NCI-H510A (cell line): ENCODE results near the gene ENPEP.
"Not testable (repeated sequence)": the region's sequence is repeated elsewhere in the genome, so short reads cannot be mapped to it uniquely, and the experiment has no call there.

Source experiments
- DNase-seq: peaks from one replicate; lab custom pipeline; 2025; lab: John Stamatoyannopoulos, UW

ENPEP gene

DNA sequence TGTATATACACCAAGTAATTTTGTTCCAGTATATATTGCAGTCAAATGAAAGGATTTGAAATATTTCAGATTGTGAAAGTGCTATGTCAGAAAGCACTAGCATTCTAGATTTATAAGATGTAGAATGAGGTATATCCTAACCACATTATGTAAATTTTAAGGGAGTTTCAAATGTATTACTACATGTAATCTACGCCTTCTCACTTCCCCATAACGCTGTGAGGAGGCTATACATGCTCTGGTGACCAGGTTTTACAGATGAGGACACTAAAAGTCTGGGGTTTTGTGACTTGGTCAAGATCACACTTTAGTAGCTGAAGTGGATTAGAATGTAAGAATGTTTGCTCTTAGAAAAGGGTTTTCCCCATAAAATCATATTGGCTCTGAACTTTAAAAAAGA, 8.1 kb downstream of the ENPEP start:
- DNase-seq, result no peak

DNA sequence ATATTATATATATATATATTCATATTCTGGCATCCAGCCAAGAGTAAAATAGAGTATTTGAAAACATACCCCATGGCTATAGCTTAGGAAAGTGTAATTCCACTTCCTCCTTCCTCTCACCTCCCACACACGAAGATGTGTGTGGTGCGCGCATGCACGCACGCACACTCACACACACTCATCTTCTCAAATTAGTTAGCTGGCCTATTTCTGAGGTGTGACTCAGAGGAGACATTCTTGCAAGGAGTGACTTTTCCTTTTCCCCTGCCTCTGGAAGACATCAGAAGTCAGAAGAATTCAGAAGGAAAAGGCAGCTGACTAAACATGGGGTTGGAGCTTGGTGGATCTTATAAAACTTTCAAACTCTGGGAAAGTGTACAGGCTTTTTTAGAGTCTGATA, 8.8 kb downstream of the ENPEP start:
- DNase-seq, result no peak

- no peak for DNase-seq
Measured at GRCh38 chr4:110485452-110485851, 9.5 kb downstream of the ENPEP start.

GRCh38 chr4:110486256-110486655, 10.3 kb downstream of the ENPEP start:
- no peak for DNase-seq

DNA sequence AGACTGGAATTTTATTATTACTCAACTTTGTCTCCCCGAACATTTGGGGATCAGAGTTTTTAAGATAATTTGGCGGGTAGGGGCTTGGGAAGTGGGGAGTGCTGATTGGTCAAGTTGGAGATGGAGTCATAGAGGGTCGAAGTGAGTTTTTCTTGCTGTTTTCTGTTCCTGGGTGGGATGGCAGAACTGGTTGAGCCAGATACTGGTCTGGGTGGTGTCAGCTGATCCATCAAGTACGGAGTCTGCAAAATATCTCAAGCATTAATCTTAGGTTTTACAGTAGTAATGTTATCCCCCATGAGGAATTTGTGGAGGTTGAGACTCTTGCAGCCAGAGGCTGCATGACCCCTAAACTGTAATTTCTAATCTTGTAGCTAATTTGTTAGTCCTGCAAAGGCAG, 10.9 kb downstream of the ENPEP start:
- not testable (repeated sequence) for DNase-seq

DNA sequence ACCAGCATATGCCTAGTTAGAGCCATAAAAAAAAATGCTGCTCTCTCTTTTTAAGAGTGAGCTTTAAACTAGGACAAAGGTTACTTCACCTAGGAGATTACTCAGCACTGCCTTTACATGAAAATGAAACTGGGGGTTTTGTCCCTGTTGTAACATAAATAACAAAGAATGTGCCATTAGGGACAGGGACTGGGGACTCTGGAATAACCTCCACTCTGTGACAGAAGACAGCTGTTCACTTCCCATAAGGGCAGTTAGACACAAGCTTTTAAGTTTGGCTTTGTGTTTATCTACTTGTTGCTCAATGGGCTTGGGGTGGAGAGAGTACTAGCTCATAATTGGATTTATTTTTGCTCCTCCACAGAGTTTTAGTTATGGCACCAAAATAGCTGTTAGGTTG, 11.9 kb downstream of the ENPEP start:
- DNase-seq, result no peak

- DNase-seq, result no peak
Measured at GRCh38 chr4:110489901-110490508, 14.1 kb downstream of the ENPEP start.

- DNase-seq, result no peak
Measured at GRCh38 chr4:110492522-110492921, 16.6 kb downstream of the ENPEP start.

DNA sequence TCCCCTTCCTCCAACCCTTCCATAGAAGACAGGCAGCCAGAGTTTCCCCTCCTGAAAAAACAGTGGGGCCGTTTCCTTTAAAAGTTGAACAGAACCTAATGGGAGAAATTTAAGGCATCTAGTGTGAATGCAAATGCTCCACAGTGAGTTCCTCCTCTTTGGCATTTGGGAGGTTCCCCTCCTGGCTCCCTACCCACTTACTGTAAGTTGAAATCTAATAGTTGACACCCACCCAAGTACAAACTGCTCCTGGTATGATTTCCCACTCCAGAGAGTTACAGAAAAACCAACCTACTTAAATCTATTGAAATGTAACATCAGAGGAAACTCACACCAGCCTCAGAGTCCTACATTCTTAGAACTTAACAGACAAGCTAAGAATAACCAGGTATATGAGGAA, 17.6 kb downstream of the ENPEP start:
- DNase-seq, result no peak

- DNase-seq, result no peak
Measured at GRCh38 chr4:110498420-110498819, 22.5 kb downstream of the ENPEP start.

DNA sequence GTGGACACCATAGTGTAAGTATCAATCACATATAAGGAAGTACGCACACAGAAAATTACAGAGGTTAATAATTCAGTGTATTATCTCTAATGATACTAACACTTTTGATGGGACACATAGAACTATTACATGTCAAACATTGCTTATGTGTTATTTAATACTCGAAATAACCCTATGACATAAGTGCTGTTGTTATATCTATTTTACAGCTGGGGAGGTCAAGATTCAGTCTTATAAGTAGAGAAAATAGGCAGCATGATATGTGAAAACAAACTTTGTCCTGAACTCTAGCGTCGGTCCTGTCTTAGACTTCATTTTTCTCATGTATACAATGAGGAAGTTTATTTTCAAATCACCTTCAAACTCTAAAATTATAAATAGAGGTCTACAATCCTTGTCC, 23.2 kb downstream of the ENPEP start:
- no peak for DNase-seq

- no peak for DNase-seq
Measured at GRCh38 chr4:110501826-110502225, 25.9 kb downstream of the ENPEP start.

- no peak for DNase-seq
Measured at GRCh38 chr4:110503270-110504083, 27.5 kb downstream of the ENPEP start.

DNA sequence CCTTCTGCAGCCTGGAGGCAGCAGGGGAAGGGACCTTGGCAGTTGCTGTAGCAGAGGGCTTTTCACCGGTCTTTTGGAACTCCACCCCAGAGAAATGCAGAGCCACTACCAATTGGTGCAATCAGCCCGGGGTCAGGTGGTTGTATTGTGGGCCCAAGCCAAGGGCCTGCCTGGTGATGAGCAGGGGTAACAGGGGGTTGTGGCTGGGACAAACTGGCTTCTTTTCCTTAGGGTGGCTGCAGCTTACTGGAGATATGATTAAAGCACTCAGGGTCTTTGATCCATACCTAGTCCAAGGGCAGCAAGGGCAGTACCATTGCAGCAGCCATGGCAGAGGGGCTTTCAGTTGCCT, 28.1 kb downstream of the ENPEP start:
- no peak for DNase-seq

GRCh38 chr4:110505440-110505839, 29.5 kb downstream of the ENPEP start:
- DNase-seq, result no peak

DNA sequence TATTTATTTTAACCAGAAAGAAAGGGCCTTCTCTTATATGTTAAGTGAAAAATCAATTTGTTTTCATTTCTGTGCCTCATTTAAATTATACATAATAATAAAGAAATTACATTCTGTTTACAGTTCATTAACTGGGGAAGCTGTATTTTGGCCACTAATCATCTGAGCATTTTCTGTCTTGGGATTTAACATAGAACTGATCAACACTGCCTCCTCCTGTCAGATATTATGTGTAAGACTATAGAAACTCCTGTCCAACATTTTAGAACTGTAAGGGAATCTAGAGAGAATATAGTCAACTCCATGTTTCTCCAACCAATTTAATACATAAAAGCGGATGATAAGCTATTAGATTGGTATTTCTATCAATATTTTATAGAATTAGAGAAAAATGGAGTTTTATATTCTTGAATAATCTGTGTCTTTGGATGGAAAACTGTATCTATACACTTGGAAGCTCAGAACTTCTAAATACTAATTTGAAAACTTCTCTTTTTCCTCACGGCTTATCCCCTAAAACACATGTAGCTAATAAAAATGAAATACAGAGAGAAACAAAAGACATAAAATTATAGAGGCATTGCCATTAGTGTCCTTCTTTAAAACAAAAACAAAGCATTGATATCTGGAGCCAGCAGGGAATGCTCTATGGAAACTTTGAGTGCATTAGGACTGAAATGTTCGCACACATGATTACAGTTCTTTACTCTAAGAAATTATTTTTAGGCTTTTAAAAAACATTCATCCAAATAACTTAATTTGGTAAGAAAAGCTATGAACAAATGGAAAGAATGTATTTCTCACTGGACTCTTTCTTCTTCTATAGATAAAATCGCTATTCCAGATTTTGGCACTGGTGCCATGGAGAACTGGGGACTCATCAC, 33.1 kb downstream of the ENPEP start:
- DNase-seq, result no peak

DNA sequence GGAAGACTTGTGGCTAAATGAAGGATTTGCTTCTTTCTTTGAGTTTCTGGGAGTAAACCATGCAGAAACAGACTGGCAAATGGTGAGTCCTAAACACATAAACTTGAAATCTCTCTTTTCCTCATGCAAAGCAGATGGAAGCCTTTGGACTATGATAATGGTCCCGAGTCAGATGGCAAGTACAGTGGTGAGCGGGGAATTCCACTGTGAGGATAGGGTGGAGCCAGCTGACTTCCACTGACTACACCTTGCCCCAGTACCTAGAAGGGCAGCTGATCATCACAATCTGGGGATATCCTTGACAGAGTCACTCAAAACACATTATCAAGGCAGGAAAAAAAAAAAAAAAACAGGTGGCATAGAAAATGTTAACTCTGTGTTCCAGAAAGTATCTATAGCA, 34.3 kb downstream of the ENPEP start:
- no peak for DNase-seq

GRCh38 chr4:110510955-110511544, 35.1 kb downstream of the ENPEP start:
- peak; percentile 3 for DNase-seq

DNA sequence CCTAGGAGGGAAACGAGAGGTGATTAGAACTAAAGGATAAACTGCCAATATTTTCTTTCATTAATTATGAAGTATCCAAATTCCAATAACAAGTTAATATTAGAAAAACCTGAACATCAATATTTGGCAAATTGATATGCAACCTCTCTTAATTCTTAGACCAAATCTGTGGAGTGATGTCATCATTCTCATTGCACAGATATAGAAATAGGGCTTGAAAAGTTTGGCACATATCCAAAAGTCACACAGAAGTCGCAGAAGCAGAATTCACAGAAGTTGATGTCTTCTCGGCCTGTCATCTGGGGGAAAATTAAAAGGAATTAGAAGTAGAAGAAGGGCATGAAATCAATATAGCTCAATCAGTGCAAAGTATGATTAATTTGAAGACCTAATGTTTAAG, 36.9 kb downstream of the ENPEP start:
- no peak for DNase-seq

- no peak for DNase-seq
Measured at GRCh38 chr4:110514889-110515479, 39.0 kb downstream of the ENPEP start.

DNA sequence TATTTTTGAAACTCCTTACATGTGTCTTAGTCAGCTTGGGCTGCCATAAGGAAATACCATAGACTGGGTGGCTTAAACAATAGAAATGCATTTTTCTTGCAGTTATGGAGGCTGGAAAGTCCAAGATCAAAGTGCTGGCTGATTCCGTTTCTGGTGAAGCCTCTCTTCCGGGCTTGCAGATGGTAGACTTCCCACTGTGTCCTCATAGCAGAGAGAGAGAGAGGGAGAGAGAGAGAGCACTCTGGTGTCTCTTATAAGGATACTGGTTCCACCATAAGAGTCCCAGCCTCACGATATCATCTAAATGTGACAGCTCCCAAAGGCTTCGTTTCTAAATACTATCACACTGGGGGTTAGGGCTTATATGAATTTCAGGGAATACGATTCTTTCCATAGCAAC, 39.7 kb downstream of the ENPEP start:
- no peak for DNase-seq
